Right forelimb (tissue), 1 donor: ENCODE results near the gene ANKRD13D.

ENCODE experiments used
- DNase-seq: peaks from one replicate; pipeline ENCODE4 v3.0.0-alpha.2; 2018

Gene ANKRD13D

DNA sequence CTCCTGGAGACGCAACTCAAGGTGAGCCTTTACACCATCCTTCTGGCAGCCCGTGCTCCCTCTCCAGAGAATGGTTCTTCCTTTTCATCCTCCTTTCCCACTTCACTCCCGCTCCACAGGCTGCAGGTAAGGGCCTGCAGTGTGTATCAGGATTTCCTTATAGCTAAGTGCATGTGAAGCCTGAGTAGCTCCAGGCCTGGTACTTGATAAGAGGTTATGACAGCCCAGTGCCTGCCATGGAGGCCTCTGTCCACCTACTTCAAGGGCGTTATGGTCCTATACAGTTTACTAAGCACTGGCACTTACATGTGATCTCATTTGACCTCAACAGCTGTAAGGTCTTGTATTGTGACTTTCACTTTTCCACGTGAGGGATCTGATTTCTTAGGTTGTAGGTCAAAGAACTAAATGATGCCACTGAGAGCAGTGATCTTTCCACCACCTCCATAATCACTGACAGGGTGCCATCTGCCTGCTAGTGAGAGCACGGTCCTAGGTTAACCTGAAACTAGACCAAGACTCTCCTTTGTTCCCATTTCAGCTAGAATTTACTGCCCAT is 32.3 kb downstream of the ANKRD13D start:
- DNase-seq, result no peak

- DNase-seq, result no peak
Measured at GRCh38 chr11:67322049-67322448, 32.9 kb downstream of the ANKRD13D start.

DNA sequence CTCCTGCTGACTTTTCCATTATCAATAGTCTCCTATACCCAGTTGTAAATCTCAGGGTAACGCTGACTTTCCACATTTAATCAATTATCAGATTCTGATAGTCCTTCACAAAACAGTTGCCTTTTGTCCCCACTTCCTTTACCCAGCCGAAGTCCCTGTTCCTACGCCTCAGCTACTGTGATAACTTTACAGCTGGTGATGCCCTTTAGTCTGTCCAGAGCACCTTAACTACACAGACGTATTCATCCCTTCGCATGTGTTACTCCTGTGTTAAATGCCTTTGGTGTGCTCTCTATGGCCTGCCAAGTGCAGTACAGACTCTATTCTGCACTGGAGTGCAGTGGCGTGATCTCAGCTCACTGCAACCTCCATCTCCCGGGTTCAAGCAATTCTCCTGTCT is 34.4 kb downstream of the ANKRD13D start:
- DNase-seq, result no peak

DNA sequence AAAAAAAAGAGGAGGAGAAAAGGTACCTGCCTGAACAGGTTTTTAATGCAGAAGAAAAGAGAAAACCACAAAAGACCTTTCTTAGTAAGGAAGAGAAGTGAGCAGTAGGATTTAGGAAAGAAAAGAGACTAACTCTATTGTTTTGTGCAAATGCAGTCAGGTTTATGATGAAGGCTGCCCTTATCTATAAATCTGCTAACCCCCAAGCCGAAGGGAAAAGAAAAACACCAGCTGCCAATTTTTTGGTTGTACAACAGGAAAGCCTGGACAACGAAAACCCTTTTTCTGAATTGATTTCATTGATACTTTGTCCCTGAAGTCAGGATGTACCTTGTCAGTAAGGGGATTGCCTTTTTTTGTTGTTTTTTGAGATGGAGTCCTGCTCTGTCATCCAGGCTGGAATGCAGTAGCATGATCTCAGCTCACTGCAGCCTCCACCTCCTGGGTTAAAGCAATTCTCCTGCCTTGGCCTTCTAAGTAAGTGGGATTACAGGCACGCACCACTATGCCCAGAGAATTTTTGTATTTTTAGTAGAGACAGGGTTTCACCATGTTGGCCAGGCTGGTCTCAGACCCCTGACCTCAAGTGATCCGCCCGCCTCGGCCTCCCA is 43.1 kb downstream of the ANKRD13D start:
- DNase-seq, result no peak

GRCh38 chr11:67337257-67337656 is 48.2 kb downstream of the ANKRD13D start:
- DNase-seq, result no peak

DNA sequence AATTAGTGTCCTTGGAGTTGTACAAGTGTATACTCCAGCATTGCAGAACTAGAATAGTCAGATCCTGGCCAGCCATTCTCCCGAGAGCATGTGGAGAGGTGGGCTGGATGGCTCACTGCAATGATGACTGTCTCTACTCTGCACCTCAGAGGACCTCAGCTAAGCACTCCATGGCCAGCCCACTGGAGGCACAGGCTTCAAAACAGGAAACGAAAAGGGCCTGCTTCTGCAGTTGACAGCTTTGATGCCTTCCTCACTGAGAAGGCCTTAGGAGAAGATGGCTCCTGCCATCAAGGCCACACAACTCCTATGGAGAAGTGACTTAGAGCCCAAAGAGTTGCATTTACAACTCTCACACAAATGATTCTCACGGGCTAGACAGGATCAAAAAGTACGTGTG is 55.2 kb downstream of the ANKRD13D start:
- DNase-seq, result no peak

- DNase-seq, result no peak
Measured at GRCh38 chr11:67345247-67345919, 56.3 kb downstream of the ANKRD13D start.

DNA sequence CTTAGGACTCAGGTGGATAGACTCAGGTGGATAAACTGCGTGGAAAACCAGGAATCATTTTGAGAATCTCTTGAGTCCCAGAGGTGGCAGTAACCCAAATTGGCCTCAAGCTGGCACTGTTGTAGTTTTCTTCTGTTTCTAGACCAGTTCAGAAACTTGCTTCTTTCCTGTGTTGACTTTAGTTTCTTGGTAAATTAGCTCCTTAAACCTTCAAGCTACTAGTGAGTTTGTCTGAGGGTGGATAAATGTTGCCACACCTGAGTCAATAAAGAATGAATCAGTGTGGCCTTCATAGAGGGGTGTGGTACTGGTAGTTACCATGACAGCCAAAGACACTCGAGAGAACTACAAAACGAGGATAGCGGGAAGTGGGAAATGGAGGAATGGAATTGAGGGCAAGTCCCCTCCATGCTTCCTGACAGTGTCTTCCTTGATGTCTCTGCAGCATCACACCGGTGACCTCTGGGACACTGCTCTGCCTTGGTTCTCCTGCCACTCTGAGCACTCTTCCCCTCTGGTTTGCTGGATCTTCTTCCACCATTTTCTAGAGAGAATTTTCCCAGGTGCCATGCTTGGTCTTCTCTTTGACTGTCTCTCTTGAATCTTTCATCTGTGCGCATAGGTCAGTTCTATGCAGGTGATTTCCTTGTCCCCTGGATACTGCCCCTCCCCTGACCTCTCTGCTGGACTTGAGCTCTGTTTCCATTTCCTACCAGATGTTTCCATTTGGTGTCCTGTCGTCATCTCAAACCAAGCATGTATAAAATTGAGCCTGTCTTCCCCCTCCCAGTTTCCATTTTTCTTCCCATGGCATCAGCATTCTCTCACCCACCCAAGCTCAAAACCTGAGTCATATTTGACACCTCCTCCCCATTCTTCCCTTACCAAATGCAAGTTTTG is 57.1 kb downstream of the ANKRD13D start:
- DNase-seq, result no peak

DNA sequence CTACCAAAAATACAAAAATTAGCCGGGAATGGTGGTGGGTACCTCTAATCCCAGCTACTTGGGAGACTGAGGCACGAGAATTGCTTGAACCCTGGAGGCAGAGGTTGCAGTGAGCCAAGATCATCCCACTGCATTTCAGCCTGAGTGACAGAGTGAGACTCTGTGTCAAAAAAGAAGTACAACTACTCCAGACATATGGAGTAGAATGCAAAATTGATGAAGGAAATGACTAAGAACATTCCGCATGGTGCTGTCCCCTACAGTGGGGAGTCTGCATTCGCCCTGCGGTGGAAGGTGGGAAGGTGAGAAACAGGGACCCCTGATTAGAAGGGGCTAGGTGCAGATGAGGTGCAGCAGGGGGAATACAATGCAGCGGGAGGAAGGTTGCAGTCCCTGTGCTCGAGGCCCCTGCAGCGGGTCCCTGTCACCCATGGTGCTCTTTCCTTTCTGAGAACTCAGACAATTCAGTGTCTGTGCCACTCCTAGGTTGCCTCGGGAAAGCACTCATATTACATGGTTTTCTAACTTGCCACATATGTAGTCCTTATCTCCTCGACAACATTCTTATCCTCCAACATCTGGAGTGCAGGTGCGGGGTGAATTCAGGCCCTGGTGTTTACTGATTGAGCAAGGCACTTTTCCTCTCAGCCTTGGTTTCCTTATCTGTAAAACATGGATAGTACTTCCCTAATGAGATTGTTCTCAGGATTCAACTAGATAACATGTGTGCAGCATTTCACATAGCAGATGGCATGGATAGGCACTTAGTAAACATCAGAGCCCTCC is 59.1 kb downstream of the ANKRD13D start:
- no peak for DNase-seq

- no peak for DNase-seq
Measured at GRCh38 chr11:67349036-67349435, 59.9 kb downstream of the ANKRD13D start.

DNA sequence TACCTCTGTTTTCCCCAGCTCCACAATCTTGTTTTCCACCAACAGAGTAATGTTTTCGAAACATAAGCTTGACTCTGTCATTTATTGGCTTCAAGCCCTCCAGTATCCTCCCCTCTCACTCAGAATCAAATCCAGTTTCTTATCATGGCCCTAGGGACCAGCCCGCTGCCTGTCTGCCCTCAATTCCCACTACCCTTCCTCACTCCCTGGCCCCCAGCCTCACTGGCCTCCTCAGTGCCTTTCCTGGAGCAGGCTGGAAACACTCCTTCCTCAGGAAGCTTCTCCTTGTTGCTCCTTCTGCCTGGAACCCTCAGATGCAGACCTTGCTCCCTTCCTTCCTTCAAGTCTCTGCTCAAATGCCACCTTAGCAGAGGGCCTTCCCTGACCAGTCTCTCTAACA is 60.4 kb downstream of the ANKRD13D start:
- no peak for DNase-seq

DNA sequence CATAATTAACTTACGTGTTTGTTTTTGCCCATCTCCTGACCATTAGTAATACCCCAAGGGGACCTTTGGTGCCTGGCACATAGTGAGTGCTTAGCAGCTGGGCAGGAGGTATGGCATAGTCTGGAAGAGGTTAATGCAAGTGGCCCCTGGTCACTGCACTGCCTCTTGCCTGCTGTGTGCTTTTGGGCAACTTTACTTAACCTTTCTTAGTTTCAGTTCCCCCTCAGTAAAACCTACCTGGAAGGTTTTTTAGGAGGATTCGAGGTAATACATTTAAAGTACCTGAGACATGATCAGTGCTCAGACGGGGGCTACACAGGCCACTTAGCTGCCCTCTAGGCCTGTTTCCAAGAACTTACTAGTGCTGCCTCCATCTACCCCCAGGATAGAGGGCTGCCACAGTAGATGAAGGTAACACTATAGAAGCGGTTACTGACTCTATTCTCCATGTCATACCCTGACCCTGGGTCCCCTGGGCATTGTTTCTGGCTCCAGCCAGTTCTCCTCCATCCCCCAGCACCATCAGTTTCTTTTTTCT is 60.9 kb downstream of the ANKRD13D start:
- no peak for DNase-seq

GRCh38 chr11:67351275-67352005 is 62.3 kb downstream of the ANKRD13D start:
- DNase-seq, result no peak
